ENCODE data around the gene ENTHD1.

DNA sequence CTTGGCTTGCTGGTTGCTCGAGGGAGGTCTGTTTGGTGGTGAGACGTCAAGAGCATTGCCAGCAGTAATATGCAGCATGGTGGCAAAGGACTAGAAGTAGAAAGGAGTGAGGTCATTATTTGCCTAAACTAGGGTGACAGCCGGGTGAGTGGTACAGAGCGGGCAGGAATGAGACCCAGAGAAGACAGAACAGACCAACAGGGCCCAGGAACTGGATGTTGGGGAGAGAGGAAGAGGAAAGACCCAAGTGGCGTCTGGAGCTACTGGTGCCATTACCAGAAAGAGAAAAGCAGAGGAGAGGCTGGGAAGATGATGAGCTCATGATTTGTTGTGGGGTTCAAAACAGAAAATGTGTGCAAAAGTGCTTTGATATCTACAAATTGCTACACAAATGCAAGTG lies 158.7 kb downstream of the ENTHD1 start:
- TF ChIP-seq, protein P1, sequence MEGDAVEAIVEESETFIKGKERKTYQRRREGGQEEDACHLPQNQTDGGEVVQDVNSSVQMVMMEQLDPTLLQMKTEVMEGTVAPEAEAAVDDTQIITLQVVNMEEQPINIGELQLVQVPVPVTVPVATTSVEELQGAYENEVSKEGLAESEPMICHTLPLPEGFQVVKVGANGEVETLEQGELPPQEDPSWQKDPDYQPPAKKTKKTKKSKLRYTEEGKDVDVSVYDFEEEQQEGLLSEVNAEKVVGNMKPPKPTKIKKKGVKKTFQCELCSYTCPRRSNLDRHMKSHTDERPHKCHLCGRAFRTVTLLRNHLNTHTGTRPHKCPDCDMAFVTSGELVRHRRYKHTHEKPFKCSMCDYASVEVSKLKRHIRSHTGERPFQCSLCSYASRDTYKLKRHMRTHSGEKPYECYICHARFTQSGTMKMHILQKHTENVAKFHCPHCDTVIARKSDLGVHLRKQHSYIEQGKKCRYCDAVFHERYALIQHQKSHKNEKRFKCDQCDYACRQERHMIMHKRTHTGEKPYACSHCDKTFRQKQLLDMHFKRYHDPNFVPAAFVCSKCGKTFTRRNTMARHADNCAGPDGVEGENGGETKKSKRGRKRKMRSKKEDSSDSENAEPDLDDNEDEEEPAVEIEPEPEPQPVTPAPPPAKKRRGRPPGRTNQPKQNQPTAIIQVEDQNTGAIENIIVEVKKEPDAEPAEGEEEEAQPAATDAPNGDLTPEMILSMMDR (IDR thresholded peaks at IDR 0.05; ENCODE audit: borderline replicate concordance, extremely low read depth, low read length, poor library complexity, severe bottlenecking) = no peak
- no peak for TF ChIP-seq EZH2 (IDR thresholded peaks at IDR 0.05; ENCODE audit: borderline replicate concordance, low read depth, low read length, severe bottlenecking)
